Choroid plexus epithelial cell (primary cell): Measurements from ENCODE around the gene ALDOA.
"Not testable (repeated sequence)": the region's sequence is repeated elsewhere in the genome, so short reads cannot be mapped to it uniquely, and the experiment has no call there.

Source experiments
- DNase-seq: peaks from one replicate; pipeline ENCODE4 v3.0.0-alpha.2; 2010; ENCODE audit warnings: low read depth
- H3K4me3 ChIP-seq: 2 replicates; pipeline ENCODE4 v1.5.1; 2011; ENCODE audit warnings: low read depth, mild to moderate bottlenecking, control low read depth, low read length, moderate library complexity
- CTCF ChIP-seq: conservative IDR thresholded peaks from 2 replicates; pipeline ENCODE4 v1.5.1; 2011; ENCODE audit warnings: low read depth, mild to moderate bottlenecking, control low read depth, inconsistent platforms, low read length, moderate library complexity

The ALDOA gene

GRCh38 chr16:30113031-30113710 lies 47.6 kb downstream of the ALDOA start, which contains the start of gene GDPD3:
GDPD3 (minus strand) TSS chr16:30113537; CDS start chr16:30113478, 59 bp downstream.
- peak; percentile 39 for DNase-seq
- no peak within 1 kb of the TSS for H3K4me3 ChIP-seq
- TF ChIP-seq CTCF = no peak

- no peak for DNase-seq
- H3K4me3 ChIP-seq = no peak overlapping the region
- TF ChIP-seq CTCF = no peak
Measured at GRCh38 chr16:30113711-30114333, 48.3 kb downstream of the ALDOA start.

- no peak for DNase-seq
- no peak overlapping the region for H3K4me3 ChIP-seq
Measured at GRCh38 chr16:30114411-30114810, 48.9 kb downstream of the ALDOA start.

GRCh38 chr16:30114833-30115232 lies 49.3 kb downstream of the ALDOA start:
- DNase-seq, H3K4me3 ChIP-seq: not testable (repeated sequence)

More at GRCh38 chr16:30114411-30114810, 48.9 kb downstream of the ALDOA start:
- TF ChIP-seq CTCF = no peak

- TF ChIP-seq CTCF = no peak
- H3K4me3 ChIP-seq = no peak overlapping the region
- DNase-seq = no peak
Measured at GRCh38 chr16:30115238-30115637, 49.7 kb downstream of the ALDOA start.

- no peak for TF ChIP-seq CTCF
- H3K4me3 ChIP-seq = no peak overlapping the region
- no peak for DNase-seq
Measured at GRCh38 chr16:30116291-30117207, 51.0 kb downstream of the ALDOA start.

GRCh38 chr16:30117768-30118167 lies 52.2 kb downstream of the ALDOA start:
- TF ChIP-seq CTCF = no peak
- DNase-seq = no peak
- no peak overlapping the region for H3K4me3 ChIP-seq
